HepG2 (cell line): ENCODE measurements around the gene CEP43. TPM values are rescaled to one million over a fixed set of nuclear protein-coding genes. Genes with fewer than 3 reads are reported as not detected.
A peak's percentile ranks its signal among the peaks of the same experiment; 100 is the strongest.

Experiments
- FOSL1 ChIP-seq: sonication (generic); formaldehyde crosslinking; IDR thresholded peaks from 2 replicates; pipeline ENCODE4 v1.9.0; 2021; ENCODE audit warnings: missing genetic modification reagents, borderline replicate concordance
- GATA4 ChIP-seq: sonication (generic); IDR thresholded peaks from 2 replicates; pipeline ENCODE4 v1.6.1; 2016; ENCODE audit warnings: antibody characterized with exemption, low read depth, borderline replicate concordance
- JUN ChIP-seq: sonication (generic); formaldehyde crosslinking; IDR thresholded peaks from 2 replicates; pipeline ENCODE4 v1.4.0; 2020; ENCODE audit warnings: mild to moderate bottlenecking, missing genetic modification reagents
- NCOA1 ChIP-seq: sonication (generic); formaldehyde crosslinking; IDR thresholded peaks from 2 replicates; pipeline ENCODE4 v1.9.0; 2021; ENCODE audit warnings: missing genetic modification reagents
- NR2C2 ChIP-seq: sonication (generic); formaldehyde crosslinking; IDR thresholded peaks from 2 replicates; pipeline ENCODE4 v1.4.0; 2020; ENCODE audit warnings: missing genetic modification reagents, mild to moderate bottlenecking, moderate library complexity, borderline replicate concordance
- PITX1 ChIP-seq: sonication (generic); formaldehyde crosslinking; IDR thresholded peaks from 2 replicates; pipeline ENCODE4 v1.5.1; 2020; ENCODE audit warnings: mild to moderate bottlenecking, missing genetic modification reagents
- RFX3 ChIP-seq: IDR thresholded peaks from 2 replicates; pipeline ENCODE4 v1.6.1; 2016; ENCODE audit warnings: missing biosample characterization, missing genetic modification reagents
- SIN3A ChIP-seq: IDR thresholded peaks from 2 replicates; pipeline ENCODE4 v1.6.1; 2011; ENCODE audit warnings: low read depth, mild to moderate bottlenecking, control low read depth, low read length, borderline replicate concordance
- WIZ ChIP-seq: sonication (generic); formaldehyde crosslinking; IDR thresholded peaks from 2 replicates; pipeline ENCODE4 v1.5.1; 2020; ENCODE audit warnings: mild to moderate bottlenecking, missing genetic modification reagents
- ZMYM4 ChIP-seq: sonication (generic); formaldehyde crosslinking; IDR thresholded peaks from 2 replicates; pipeline ENCODE4 v1.8.1; 2023; ENCODE audit warnings: mild to moderate bottlenecking, missing genetic modification reagents
- ZNF615 ChIP-seq: sonication (generic); formaldehyde crosslinking; IDR thresholded peaks from 2 replicates; pipeline ENCODE4 v1.5.0; 2020; ENCODE audit warnings: mild to moderate bottlenecking, missing genetic modification reagents, borderline replicate concordance
- ZNF703 ChIP-seq: sonication (generic); formaldehyde crosslinking; IDR thresholded peaks from 2 replicates; pipeline ENCODE4 v1.5.1; 2020; ENCODE audit warnings: missing genetic modification reagents, mild to moderate bottlenecking, moderate library complexity, borderline replicate concordance
- polyA plus RNA-seq, 8 experiments: library from polyadenylated mRNA; depleted of rRNA in 3 of 8; stranded (reverse) in 7 of 8; unstranded in 1 of 8; fragments of >200 nt; fragmentation: Illumina TruSeq in 4 of 8; extraction: Trizol in 4 of 8; gene quantifications; 2 replicates each; pipeline versions ENCODE4 v1.2.1 to v1.2.3, GENCODE V29; 2011 to 2016; ENCODE audit warnings: low read depth in 4 of 8, missing spikeins in 1 of 8, mixed read lengths in 1 of 8; ENCODE audit not compliant: insufficient read depth in 1 of 8
- total RNA-seq, 5 experiments: library from RNA; depleted of rRNA; stranded (reverse); fragments of >200 nt; fragmentation: Illumina TruSeq; extraction: Trizol; gene quantifications; 2 replicates each; pipeline ENCODE4 v1.2.3, GENCODE V29; 2016; ENCODE audit warnings: low read depth in 1 of 5
- TF ChIP-seq, protein P1 (sequence below): sonication (generic); formaldehyde crosslinking; IDR thresholded peaks from 2 replicates; pipeline ENCODE4 v1.5.0; 2020; ENCODE audit warnings: missing genetic modification reagents, mild to moderate bottlenecking, borderline replicate concordance
- TF ChIP-seq, protein P2 (sequence below): sonication (generic); formaldehyde crosslinking; conservative IDR thresholded peaks from 2 replicates; pipeline ENCODE4 v1.4.0; 2020; ENCODE audit warnings: missing genetic modification reagents
- TF ChIP-seq, protein P3 (sequence below): sonication (generic); formaldehyde crosslinking; IDR thresholded peaks from 2 replicates; pipeline ENCODE4 v1.4.0; 2020; ENCODE audit warnings: mild to moderate bottlenecking, missing genetic modification reagents, borderline replicate concordance
- TF ChIP-seq, protein P4 (sequence below): fragments of 450-650 bp; IDR thresholded peaks from 2 replicates; pipeline ENCODE4 v1.6.1; 2016

The CEP43 gene
- total and polyA plus RNA-seq, 2 of the 13 experiments (the other 11 are each of a cell fraction or from before 2014, with no cell fraction given): 29.3 to 73.9 TPM

DNA sequence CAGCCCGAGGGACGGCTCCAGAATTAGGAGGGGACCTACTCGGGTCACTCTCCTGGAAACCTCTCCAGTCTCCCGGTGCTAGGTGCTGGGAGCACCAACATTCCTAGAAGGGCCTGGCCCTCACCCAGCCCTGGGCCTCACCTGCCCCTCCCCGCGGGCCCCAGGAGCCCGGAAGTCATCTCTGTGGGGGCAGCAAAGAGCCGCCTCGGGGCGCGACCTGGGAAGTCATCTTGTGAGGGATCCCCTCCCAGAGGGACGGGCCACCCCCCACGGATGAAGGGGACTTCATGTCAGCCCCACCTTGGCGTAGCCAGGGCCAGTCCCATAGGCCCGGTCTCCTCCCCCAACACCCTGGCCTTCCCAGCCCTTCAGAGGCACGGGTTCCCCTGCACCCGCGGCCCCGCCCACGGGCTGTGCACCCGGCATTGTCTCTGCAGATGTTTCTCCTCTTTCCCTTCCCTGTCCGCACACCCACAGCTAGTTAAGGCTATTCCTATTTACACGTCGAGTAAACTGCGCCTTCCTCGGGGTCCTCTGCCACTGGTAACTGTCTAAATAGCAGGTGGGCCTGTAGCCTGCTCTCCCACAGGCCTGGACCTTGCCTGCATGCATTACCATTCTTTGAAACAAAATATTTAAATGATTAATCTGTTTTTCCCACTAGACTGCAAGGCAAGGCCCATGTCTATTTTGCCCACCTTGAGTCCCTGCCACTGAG is 42.0 kb upstream of the CEP43 start (continued):
- no peak for TF ChIP-seq NCOA1 (CRISPR knock-in tag)
- TF ChIP-seq JUN: no peak
- TF ChIP-seq, protein P1, sequence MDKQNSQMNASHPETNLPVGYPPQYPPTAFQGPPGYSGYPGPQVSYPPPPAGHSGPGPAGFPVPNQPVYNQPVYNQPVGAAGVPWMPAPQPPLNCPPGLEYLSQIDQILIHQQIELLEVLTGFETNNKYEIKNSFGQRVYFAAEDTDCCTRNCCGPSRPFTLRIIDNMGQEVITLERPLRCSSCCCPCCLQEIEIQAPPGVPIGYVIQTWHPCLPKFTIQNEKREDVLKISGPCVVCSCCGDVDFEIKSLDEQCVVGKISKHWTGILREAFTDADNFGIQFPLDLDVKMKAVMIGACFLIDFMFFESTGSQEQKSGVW: no peak
- peak; percentile 92; the same call in 1 of the 2 replicates for TF ChIP-seq ZNF703 (CRISPR knock-in tag)
- TF ChIP-seq SIN3A: 0 out of 2 replicates have a peak, but pooled peaks have one; percentile 36
- TF ChIP-seq PITX1 (CRISPR knock-in tag): peak; percentile 76
- TF ChIP-seq, protein P2, sequence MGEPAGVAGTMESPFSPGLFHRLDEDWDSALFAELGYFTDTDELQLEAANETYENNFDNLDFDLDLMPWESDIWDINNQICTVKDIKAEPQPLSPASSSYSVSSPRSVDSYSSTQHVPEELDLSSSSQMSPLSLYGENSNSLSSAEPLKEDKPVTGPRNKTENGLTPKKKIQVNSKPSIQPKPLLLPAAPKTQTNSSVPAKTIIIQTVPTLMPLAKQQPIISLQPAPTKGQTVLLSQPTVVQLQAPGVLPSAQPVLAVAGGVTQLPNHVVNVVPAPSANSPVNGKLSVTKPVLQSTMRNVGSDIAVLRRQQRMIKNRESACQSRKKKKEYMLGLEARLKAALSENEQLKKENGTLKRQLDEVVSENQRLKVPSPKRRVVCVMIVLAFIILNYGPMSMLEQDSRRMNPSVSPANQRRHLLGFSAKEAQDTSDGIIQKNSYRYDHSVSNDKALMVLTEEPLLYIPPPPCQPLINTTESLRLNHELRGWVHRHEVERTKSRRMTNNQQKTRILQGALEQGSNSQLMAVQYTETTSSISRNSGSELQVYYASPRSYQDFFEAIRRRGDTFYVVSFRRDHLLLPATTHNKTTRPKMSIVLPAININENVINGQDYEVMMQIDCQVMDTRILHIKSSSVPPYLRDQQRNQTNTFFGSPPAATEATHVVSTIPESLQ (CRISPR knock-in tag): no peak
- TF ChIP-seq, protein P3, sequence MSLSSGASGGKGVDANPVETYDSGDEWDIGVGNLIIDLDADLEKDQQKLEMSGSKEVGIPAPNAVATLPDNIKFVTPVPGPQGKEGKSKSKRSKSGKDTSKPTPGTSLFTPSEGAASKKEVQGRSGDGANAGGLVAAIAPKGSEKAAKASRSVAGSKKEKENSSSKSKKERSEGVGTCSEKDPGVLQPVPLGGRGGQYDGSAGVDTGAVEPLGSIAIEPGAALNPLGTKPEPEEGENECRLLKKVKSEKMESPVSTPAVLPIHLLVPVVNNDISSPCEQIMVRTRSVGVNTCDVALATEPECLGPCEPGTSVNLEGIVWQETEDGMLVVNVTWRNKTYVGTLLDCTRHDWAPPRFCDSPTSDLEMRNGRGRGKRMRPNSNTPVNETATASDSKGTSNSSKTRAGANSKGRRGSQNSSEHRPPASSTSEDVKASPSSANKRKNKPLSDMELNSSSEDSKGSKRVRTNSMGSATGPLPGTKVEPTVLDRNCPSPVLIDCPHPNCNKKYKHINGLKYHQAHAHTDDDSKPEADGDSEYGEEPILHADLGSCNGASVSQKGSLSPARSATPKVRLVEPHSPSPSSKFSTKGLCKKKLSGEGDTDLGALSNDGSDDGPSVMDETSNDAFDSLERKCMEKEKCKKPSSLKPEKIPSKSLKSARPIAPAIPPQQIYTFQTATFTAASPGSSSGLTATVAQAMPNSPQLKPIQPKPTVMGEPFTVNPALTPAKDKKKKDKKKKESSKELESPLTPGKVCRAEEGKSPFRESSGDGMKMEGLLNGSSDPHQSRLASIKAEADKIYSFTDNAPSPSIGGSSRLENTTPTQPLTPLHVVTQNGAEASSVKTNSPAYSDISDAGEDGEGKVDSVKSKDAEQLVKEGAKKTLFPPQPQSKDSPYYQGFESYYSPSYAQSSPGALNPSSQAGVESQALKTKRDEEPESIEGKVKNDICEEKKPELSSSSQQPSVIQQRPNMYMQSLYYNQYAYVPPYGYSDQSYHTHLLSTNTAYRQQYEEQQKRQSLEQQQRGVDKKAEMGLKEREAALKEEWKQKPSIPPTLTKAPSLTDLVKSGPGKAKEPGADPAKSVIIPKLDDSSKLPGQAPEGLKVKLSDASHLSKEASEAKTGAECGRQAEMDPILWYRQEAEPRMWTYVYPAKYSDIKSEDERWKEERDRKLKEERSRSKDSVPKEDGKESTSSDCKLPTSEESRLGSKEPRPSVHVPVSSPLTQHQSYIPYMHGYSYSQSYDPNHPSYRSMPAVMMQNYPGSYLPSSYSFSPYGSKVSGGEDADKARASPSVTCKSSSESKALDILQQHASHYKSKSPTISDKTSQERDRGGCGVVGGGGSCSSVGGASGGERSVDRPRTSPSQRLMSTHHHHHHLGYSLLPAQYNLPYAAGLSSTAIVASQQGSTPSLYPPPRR (CRISPR knock-in tag): peak; percentile 87
- peak; percentile 41; the same call in 1 of the 2 replicates for TF ChIP-seq RFX3 (CRISPR knock-in tag)
- peak; percentile 94; the same call in 1 of the 2 replicates for TF ChIP-seq ZNF615
- no peak for TF ChIP-seq FOSL1 (CRISPR knock-in tag)
- TF ChIP-seq, protein P4, sequence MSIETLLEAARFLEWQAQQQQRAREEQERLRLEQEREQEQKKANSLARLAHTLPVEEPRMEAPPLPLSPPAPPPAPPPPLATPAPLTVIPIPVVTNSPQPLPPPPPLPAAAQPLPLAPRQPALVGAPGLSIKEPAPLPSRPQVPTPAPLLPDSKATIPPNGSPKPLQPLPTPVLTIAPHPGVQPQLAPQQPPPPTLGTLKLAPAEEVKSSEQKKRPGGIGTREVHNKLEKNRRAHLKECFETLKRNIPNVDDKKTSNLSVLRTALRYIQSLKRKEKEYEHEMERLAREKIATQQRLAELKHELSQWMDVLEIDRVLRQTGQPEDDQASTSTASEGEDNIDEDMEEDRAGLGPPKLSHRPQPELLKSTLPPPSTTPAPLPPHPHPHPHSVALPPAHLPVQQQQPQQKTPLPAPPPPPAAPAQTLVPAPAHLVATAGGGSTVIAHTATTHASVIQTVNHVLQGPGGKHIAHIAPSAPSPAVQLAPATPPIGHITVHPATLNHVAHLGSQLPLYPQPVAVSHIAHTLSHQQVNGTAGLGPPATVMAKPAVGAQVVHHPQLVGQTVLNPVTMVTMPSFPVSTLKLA: no peak
- TF ChIP-seq NR2C2 (CRISPR knock-in tag): no peak; the same call in none of the 2 replicates
- TF ChIP-seq WIZ: peak; percentile 4; the same call in 1 of the 2 replicates
- peak; percentile 14; the same call in 1 of the 2 replicates for TF ChIP-seq GATA4
- TF ChIP-seq ZMYM4 (CRISPR knock-in tag): no peak; the same call in none of the 2 replicates
